H1 (cell line): Measurements from ENCODE around the gene MKLN1. TPM values are rescaled to one million over a fixed set of nuclear protein-coding genes. Genes with fewer than 3 reads are reported as not detected.

Experiments
- SRF ChIP-seq: IDR thresholded peaks from 2 replicates; pipeline ENCODE4 v1.6.1; 2011; ENCODE audit warnings: mild to moderate bottlenecking, low read depth, low read length, moderate library complexity
- polyA plus RNA-seq, 7 experiments: library from polyadenylated mRNA; depleted of rRNA in 3 of 7; stranded (reverse) in 5 of 7; unstranded in 2 of 7; fragments of >200 nt in 5 of 7; fragments of 200-250 nt in 2 of 7; gene quantifications; 1 replicate in 5 of 7; 2 replicates in 1 of 7; 4 replicates in 1 of 7; pipeline versions ENCODE4 v1.2.1 to v1.2.3, GENCODE V29; 2011 to 2013; ENCODE audit warnings: missing spikeins in 2 of 7, mixed read lengths in 2 of 7
- total RNA-seq: library from RNA; stranded (reverse); fragmentation: NEBNext Ultra II Directional; extraction: Animal tissue kit (Norgen Biotek cat#: 25700); gene quantifications from 2 replicates; pipeline ENCODE4 v1.2.1, GENCODE V29; 2021

Gene MKLN1
- total and polyA plus RNA-seq, 2 of the 8 experiments (the other 6 are each of a cell fraction or from before 2014, with no cell fraction given) = 22.3 to 50.9 TPM

DNA sequence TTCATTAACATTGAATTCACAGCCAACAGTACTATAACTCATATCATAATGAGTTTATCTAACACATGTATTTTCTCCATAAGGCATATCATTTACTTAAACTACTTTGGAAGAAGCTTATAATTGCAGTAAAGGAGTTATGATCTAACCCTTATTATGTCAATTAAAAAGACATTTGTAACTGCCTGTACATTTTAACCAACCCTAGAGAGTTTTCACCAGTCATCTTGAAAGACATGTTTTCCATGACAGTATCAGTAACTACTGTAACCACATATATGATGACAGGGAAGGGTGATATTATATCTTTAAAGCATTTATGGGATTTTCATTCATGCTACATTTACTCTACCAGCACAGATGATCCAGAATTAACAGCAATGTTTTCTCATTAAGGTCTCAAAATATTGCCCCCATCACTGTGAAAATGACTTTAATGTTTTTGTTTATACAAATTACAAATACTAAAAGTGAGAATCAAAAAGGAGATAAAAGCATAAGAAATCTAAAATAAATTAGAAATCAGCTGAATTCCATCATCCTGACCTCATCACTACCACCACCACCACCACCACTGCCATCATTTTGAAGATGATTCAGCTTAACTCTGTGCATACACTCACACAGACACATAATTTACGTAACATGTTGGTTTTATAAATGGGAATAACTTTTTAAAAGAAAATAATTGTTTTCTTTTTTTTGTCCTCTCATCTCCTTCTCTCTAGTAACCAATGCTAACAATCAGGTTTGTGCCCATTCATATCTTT is 53.6 kb downstream of the MKLN1 start (continued):
- no peak for TF ChIP-seq SRF
